Mesendoderm (in vitro differentiated cells): ENCODE data around the gene HIVEP1.

Experiments used
- DNase-seq: peaks from one replicate; pipeline ENCODE4 v3.0.0; 2013
- H2AK5ac ChIP-seq: 2 replicates; pipeline ENCODE4 v1.6.1; 2013; ENCODE audit warnings: low read length, inconsistent platforms
- H2BK120ac ChIP-seq: 2 replicates; pipeline ENCODE4 v1.6.1; 2013; ENCODE audit warnings: low read depth, mild to moderate bottlenecking, low read length, moderate library complexity, mixed read lengths
- H2BK15ac ChIP-seq: replicated peaks from 2 replicates; pipeline ENCODE4 v1.6.1; 2013; ENCODE audit warnings: low read depth, mild to moderate bottlenecking, moderate library complexity
- H2BK5ac ChIP-seq: 2 replicates; pipeline ENCODE4 v1.6.1; 2013; ENCODE audit warnings: low read length, inconsistent platforms
- H3K18ac ChIP-seq: 2 replicates; pipeline ENCODE4 v1.6.1; 2013; ENCODE audit warnings: mild to moderate bottlenecking, low read length, mixed read lengths
- H3K23ac ChIP-seq: one replicate; pipeline ENCODE4 v1.6.1; 2013; ENCODE audit warnings: low read length
- H3K27ac ChIP-seq: 2 replicates; pipeline ENCODE4 v1.5.1; 2013; ENCODE audit warnings: low read depth, mild to moderate bottlenecking, inconsistent platforms, low read length, moderate library complexity
- H3K27me3 ChIP-seq: 2 replicates; pipeline ENCODE4 v1.6.1; 2013; ENCODE audit warnings: low read length, control low read depth, mild to moderate bottlenecking, inconsistent platforms; ENCODE audit not compliant: insufficient read depth, poor library complexity
- H3K36me3 ChIP-seq: 2 replicates; pipeline ENCODE4 v1.6.1; 2013; ENCODE audit warnings: low read length, inconsistent platforms; ENCODE audit not compliant: control insufficient read depth, insufficient read depth
- H3K4ac ChIP-seq: one replicate; pipeline ENCODE4 v1.6.1; 2013; ENCODE audit warnings: low read depth, mild to moderate bottlenecking, low read length, moderate library complexity
- H3K4me1 ChIP-seq: 2 replicates; pipeline ENCODE4 v1.6.1; 2013; ENCODE audit warnings: low read depth, low read length, inconsistent platforms; ENCODE audit not compliant: control insufficient read depth
- H3K4me2 ChIP-seq: 2 replicates; pipeline ENCODE4 v1.6.1; 2013; ENCODE audit warnings: low read length
- H3K4me3 ChIP-seq: 2 replicates; pipeline ENCODE4 v1.5.1; 2013; ENCODE audit warnings: mild to moderate bottlenecking, low read length
- H3K56ac ChIP-seq: one replicate; pipeline ENCODE4 v1.6.1; 2013; ENCODE audit warnings: low read length
- H3K79me1 ChIP-seq: 2 replicates; pipeline ENCODE4 v1.6.1; 2013; ENCODE audit warnings: low read length, inconsistent platforms
- H3K79me2 ChIP-seq: 2 replicates; pipeline ENCODE4 v1.6.1; 2013; ENCODE audit warnings: mild to moderate bottlenecking, low read length; ENCODE audit not compliant: control insufficient read depth, insufficient read depth
- H3K9ac ChIP-seq: 2 replicates; pipeline ENCODE4 v1.6.1; 2013; ENCODE audit warnings: low read length, inconsistent platforms
- H4K5ac ChIP-seq: one replicate; pipeline ENCODE4 v1.6.1; 2013; ENCODE audit warnings: low read length
- H4K8ac ChIP-seq: one replicate; pipeline ENCODE4 v1.6.1; 2013; ENCODE audit warnings: low read depth, mild to moderate bottlenecking, control low read depth, low read length, moderate library complexity
- WGBS: extraction: QIAGEN DNeasy Blood & Tissue Kit; methylation state at CpG from one replicate; pipeline ENCODE4 v1.1.7; 2013; ENCODE audit warnings: low lambda C conversion rate, missing lambda C conversion rate; ENCODE audit not compliant: insufficient coverage; ENCODE audit errors: extremely low coverage; 5-methylcytosine and 5-hydroxymethylcytosine counted together

The HIVEP1 gene

DNA sequence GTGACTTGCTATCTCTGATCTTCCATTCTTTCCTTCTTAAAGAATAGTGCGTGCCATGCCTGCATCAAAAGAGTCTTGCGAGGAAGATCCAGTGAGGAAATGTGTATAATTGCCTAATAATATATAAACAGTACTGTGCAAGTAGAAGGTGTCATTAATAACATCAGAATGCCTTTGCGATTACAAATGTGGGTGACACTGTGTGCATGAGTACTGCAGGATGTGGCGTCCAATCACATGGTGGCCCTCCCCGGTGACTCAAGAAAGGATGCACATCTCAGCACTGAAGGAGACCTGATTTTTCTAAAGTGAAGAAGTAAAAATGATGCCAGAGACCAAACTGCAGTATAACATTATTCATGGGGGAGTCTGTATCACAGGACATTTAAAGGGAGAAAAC is 170.6 kb downstream of the HIVEP1 start:
- Histone ChIP-seq H3K4me3 (no peak overlapping the region), H3K9ac (no peak overlapping the region)
- WGBS: no CpG with 5 or more reads among the region's 5 CpGs

DNA sequence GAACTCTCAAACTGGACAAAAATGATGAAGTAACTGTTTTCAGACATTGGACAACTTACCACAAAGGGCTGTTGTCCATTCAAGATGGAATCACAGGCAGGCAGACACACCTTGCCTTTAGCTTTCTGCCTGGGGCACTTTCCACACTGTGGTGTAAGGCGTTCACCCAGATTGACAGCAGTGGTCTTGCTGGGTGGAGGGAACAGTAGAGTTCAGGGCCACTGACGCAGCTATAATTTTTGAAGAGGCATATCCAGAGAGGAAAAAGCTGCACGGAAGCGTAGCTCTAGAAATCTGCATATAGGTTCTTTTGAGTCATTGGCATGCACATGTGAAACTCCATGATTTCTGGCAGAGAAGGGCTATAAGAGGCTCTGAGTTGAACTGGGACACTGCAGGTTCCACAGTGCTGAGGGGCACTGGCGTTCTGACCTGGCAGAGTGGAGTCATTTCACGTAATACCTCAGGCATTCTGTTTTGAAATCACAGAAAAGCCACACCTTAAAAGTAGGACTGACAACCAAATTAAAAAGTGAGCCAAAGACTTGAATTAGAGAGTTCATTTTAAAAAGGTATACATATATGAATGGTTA is 173.1 kb downstream of the HIVEP1 start:
- Histone ChIP-seq H2BK5ac (no peak overlapping the region), H3K27ac (no peak overlapping the region), H3K27me3 (no peaks in the 10 kb centered on the region), H2AK5ac (no peak overlapping the region), H3K4me3 (no peak overlapping the region), H2BK120ac (no peak overlapping the region), H3K36me3 (no peaks in the 10 kb centered on the region), H3K56ac (no peak overlapping the region), H3K4me2 (no peak overlapping the region), H4K8ac (no peak overlapping the region), H3K18ac (no peak overlapping the region), H3K4me1 (no peaks in the 10 kb centered on the region), H2BK15ac (no peak overlapping the region), H3K4ac (no peak overlapping the region), H3K9ac (no peak overlapping the region), H3K79me2 (no peaks in the 10 kb centered on the region), H3K23ac (no peak overlapping the region), H4K5ac (no peak overlapping the region), H3K79me1 (no peaks in the 10 kb centered on the region)
- no peak for DNase-seq
- WGBS: no CpG with 5 or more reads among the region's 6 CpGs

More for the DNA sequence above, 170.6 kb downstream of the HIVEP1 start:
- no peaks in the 10 kb centered on the region for H3K79me1 ChIP-seq
- no peak overlapping the region for H2BK15ac ChIP-seq
- H3K23ac ChIP-seq: no peak overlapping the region
- no peak overlapping the region for H3K56ac ChIP-seq
- no peak overlapping the region for H3K4ac ChIP-seq
- no peaks in the 10 kb centered on the region for H3K27me3 ChIP-seq
- no peak overlapping the region for H4K8ac ChIP-seq
- no peak overlapping the region for H3K27ac ChIP-seq
- no peaks in the 10 kb centered on the region for H3K79me2 ChIP-seq
- no peak overlapping the region for H2BK5ac ChIP-seq
- H4K5ac ChIP-seq: no peak overlapping the region
- no peak overlapping the region for H3K4me2 ChIP-seq
- no peaks in the 10 kb centered on the region for H3K36me3 ChIP-seq
- no peak for DNase-seq
- no peaks in the 10 kb centered on the region for H3K4me1 ChIP-seq
- H2AK5ac ChIP-seq: no peak overlapping the region
- no peak overlapping the region for H2BK120ac ChIP-seq
- no peak overlapping the region for H3K18ac ChIP-seq

DNA sequence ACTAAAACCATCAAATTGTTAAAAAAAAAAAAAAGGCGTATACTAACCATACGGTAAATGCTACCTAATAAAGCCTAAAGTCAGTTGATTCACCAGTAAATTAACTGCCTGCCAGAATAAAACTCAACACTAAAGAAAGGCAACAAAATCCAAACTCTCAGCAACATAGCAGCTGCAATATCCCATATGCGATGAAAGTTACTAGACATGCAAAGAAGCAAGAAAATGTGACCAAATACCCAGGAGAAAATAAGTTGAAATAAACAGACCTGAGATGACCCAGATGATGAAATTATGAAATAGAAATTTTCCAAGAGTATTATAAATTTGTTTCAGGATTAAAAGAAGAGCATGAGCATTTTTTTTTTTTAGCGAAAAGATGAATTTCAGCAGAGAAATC is 174.4 kb downstream of the HIVEP1 start:
- WGBS: no CpG with 5 or more reads among the region's 4 CpGs
- H3K79me2 ChIP-seq: no peaks in the 10 kb centered on the region
- H3K56ac ChIP-seq: no peak overlapping the region
- H3K4me2 ChIP-seq: no peak overlapping the region
- no peak overlapping the region for H4K8ac ChIP-seq
- no peak for DNase-seq
- H2BK120ac ChIP-seq: no peak overlapping the region
- H3K4me3 ChIP-seq: no peak overlapping the region
- H3K79me1 ChIP-seq: no peaks in the 10 kb centered on the region
- H4K5ac ChIP-seq: no peak overlapping the region
- H3K36me3 ChIP-seq: no peaks in the 10 kb centered on the region
- H3K18ac ChIP-seq: no peak overlapping the region
- no peak overlapping the region for H2AK5ac ChIP-seq
- H3K27ac ChIP-seq: no peak overlapping the region
- no peak overlapping the region for H2BK5ac ChIP-seq
- no peaks in the 10 kb centered on the region for H3K27me3 ChIP-seq
- H3K23ac ChIP-seq: no peak overlapping the region
- no peak overlapping the region for H3K9ac ChIP-seq
- no peak overlapping the region for H2BK15ac ChIP-seq
- H3K4me1 ChIP-seq: no peaks in the 10 kb centered on the region
- H3K4ac ChIP-seq: no peak overlapping the region

DNA sequence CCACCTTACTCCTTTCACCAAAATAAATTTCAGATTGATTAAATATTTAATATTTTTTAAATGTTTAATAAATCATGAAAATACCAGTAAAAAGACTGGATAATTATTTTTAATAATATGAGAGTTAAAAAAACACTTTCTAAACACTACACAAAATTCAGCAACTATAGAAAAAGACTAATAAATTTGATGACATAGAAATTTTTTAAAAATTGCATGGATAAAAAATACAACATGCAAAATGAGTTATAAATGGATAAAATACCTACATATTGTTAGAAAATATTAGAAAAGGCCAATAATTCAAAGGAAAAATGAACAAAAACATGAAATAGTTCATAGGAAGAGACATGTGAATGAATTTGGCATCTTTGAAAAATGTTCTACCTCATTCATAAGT is 177.0 kb downstream of the HIVEP1 start:
- Histone ChIP-seq H4K8ac (no peak overlapping the region), H3K4me1 (no peaks in the 10 kb centered on the region), H3K9ac (no peak overlapping the region), H3K4me3 (no peak overlapping the region), H3K56ac (no peak overlapping the region), H2BK15ac (no peak overlapping the region), H3K79me1 (no peaks in the 10 kb centered on the region), H3K18ac (no peak overlapping the region), H3K23ac (no peak overlapping the region), H2AK5ac (no peak overlapping the region), H2BK120ac (no peak overlapping the region), H3K4me2 (no peak overlapping the region), H3K27me3 (no peaks in the 10 kb centered on the region), H3K36me3 (no peaks in the 10 kb centered on the region), H3K4ac (no peak overlapping the region), H3K27ac (no peak overlapping the region), H3K79me2 (no peaks in the 10 kb centered on the region), H2BK5ac (no peak overlapping the region), H4K5ac (no peak overlapping the region)
- DNase-seq: no peak

DNA sequence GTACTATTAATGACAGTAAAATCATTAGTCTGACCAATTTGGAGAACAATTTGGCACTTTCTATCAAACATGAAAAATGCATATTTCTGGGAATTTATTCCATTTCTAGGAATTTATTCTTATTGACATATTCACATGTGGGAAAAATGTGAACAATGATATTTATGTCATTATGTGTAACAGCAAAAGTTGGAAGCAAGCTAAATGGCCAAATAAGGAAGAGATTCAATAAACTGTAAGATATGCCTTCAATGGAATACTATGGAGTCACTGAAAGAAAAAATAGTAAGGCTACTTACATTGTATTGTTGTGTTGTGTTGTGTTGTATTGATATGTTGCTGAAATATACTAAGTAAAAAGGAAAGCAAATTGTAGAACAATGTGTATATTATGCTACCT is 177.5 kb downstream of the HIVEP1 start:
- H3K4ac ChIP-seq: no peak overlapping the region
- H4K8ac ChIP-seq: no peak overlapping the region
- no peak overlapping the region for H2BK5ac ChIP-seq
- DNase-seq: no peak
- no peak overlapping the region for H3K4me2 ChIP-seq
- no peaks in the 10 kb centered on the region for H3K79me1 ChIP-seq
- no peaks in the 10 kb centered on the region for H3K4me1 ChIP-seq
- no peaks in the 10 kb centered on the region for H3K27me3 ChIP-seq
- H3K23ac ChIP-seq: no peak overlapping the region
- H2BK120ac ChIP-seq: no peak overlapping the region
- no peak overlapping the region for H3K56ac ChIP-seq
- no peaks in the 10 kb centered on the region for H3K79me2 ChIP-seq
- no peak overlapping the region for H3K9ac ChIP-seq
- no peak overlapping the region for H3K4me3 ChIP-seq
- H4K5ac ChIP-seq: no peak overlapping the region
- no peak overlapping the region for H2BK15ac ChIP-seq
- no peak overlapping the region for H3K18ac ChIP-seq
- H3K36me3 ChIP-seq: no peaks in the 10 kb centered on the region
- no peak overlapping the region for H2AK5ac ChIP-seq
- no peak overlapping the region for H3K27ac ChIP-seq

DNA sequence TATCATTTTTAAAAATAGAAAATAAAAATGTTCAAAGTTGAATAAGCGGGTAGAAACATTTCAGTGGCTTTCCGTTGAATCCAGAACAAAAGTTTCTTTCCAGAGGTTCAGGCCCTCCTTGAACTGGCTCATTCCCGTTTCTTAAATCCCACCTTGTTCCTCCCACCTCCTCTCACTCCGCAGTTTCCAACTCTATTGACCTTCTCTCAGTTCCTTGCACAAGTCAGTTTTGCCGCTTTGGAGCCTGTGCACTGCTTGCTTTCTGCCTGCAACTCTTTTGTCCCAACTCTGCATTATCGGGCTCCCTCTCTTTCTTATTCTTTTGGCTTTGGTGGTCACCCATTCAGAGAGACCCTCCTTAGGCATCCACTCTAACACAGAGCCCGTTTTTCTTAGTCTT is 178.1 kb downstream of the HIVEP1 start:
- Histone ChIP-seq H3K4me1 (no peaks in the 10 kb centered on the region), H3K79me1 (no peaks in the 10 kb centered on the region), H3K18ac (no peak overlapping the region), H3K4ac (no peak overlapping the region), H3K4me3 (no peak overlapping the region), H2AK5ac (no peak overlapping the region), H3K27me3 (no peaks in the 10 kb centered on the region), H3K56ac (no peak overlapping the region), H3K27ac (no peak overlapping the region), H3K23ac (no peak overlapping the region), H3K79me2 (no peaks in the 10 kb centered on the region), H2BK5ac (no peak overlapping the region), H3K36me3 (no peaks in the 10 kb centered on the region), H2BK120ac (no peak overlapping the region), H2BK15ac (no peak overlapping the region), H4K8ac (no peak overlapping the region), H3K4me2 (no peak overlapping the region), H4K5ac (no peak overlapping the region), H3K9ac (no peak overlapping the region)
- no peak for DNase-seq
- no CpG with 5 or more reads among the region's 7 CpGs for WGBS
